HUES6 (cell line): ENCODE data around the gene F12.
"Not testable (repeated sequence)": the region's sequence is repeated elsewhere in the genome, so short reads cannot be mapped to it uniquely, and the experiment has no call there.

Experiments
- H3K27ac ChIP-seq: 2 replicates; pipeline ENCODE4 v1.7.0; 2013; ENCODE audit warnings: low read depth, mild to moderate bottlenecking, low read length, inconsistent platforms
- H3K27me3 ChIP-seq: 2 replicates; pipeline ENCODE4 v1.6.1; 2013; ENCODE audit warnings: low read length; ENCODE audit not compliant: control insufficient read depth, insufficient read depth
- H3K36me3 ChIP-seq: 2 replicates; pipeline ENCODE4 v1.6.1; 2013; ENCODE audit warnings: low read length; ENCODE audit not compliant: control insufficient read depth, insufficient read depth
- H3K4me1 ChIP-seq: 2 replicates; pipeline ENCODE4 v1.6.1; 2013; ENCODE audit warnings: low read length; ENCODE audit not compliant: control insufficient read depth, insufficient read depth
- H3K4me3 ChIP-seq: 2 replicates; pipeline ENCODE4 v1.5.1; 2013; ENCODE audit warnings: low read depth, low read length
- H3K9ac ChIP-seq: one replicate; pipeline ENCODE4 v1.6.1; 2013; ENCODE audit warnings: mild to moderate bottlenecking, low read length
- H3K9me3 ChIP-seq: 2 replicates; pipeline ENCODE4 v1.6.1; 2013; ENCODE audit warnings: low read depth, low read length; ENCODE audit not compliant: control insufficient read depth, insufficient read depth

F12 gene

DNA sequence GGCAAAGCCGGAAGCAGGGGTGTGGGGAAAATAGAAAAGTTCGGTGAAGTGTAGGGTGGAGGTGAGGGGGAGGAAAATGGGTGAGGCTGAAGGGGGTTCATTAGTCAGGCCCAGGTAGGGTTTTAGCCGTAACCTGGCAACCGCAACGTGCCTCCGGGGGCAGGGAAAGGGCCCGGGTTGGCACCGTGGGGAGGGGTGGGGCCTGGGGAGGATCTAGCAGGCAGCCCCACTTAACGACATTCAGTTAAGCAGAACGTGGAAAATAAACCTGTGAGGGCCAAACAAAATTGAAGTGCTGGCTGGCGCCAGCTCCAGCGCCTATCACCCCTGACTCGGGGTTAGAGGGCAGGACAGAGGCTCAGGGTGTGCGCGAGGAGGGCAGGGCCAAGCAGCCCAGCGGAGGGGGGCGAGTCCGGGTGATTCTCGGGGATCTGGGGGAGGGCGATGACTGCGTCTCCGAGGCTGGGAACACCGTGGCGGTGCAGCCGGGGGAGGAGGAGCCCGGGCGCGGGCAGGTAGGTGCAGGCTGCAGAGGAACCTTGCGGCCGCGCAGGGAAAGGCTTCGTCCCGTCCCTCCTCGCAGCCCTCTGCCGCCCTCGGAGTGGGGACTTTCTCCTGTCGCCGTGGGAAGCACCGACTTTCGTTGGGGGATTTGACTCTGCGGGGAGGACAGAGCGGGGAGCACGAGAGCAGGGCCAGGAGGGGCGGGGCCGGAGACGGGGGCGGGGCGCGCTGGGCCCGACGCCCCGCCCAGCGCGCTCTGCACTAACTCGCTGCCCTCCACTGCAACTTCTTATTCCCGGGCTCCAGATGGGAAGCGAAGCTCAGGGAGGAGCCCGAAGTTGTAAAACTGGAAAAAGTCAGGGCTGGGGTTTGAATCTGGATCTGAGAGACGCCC lies 46.5 kb downstream of the F12 start:
- H3K9ac ChIP-seq: peak overlapping the region; percentile 39
- H3K36me3 ChIP-seq: no peaks in the 10 kb centered on the region
- no peak overlapping the region for H3K27ac ChIP-seq
- peaks cover 36% of the 10 kb centered on the region for H3K4me1 ChIP-seq
- peak overlapping the region; percentile 61 for H3K4me3 ChIP-seq
- H3K27me3 ChIP-seq: peaks cover 13% of the 10 kb centered on the region
- H3K9me3 ChIP-seq: no peaks in the 10 kb centered on the region

DNA sequence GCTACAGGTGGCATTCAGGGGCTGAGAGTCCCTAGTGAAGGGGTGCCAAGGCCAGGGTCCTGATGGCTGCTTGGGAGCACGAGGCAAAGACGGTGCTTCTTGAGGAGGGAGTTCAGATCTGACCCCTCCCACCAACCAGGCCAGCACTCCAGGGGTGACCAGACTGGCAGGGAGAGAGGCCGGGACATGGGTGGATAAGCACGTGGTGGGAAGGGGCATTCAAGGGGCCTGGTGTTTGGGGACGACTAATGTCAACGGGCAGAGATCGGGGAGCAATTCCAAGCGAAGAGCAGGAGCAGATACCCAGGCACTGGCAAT lies 47.1 kb downstream of the F12 start:
- H3K9ac ChIP-seq: peak overlapping the region; percentile 12
- H3K27ac ChIP-seq: no peak overlapping the region

GRCh38 chr5:177361418-177362291 lies 47.7 kb downstream of the F12 start:
- Histone ChIP-seq H3K9ac (no peak overlapping the region), H3K36me3 (no peaks in the 10 kb centered on the region), H3K27me3 (peaks cover 7% of the 10 kb centered on the region; the same call in 1 of the 2 replicates), H3K27ac (no peak overlapping the region), H3K4me3 (no peak overlapping the region), H3K9me3 (no peaks in the 10 kb centered on the region), H3K4me1 (peaks cover 30% of the 10 kb centered on the region)

More for the DNA sequence above, 47.1 kb downstream of the F12 start:
- Histone ChIP-seq H3K36me3 (no peaks in the 10 kb centered on the region), H3K4me1 (peaks cover 30% of the 10 kb centered on the region), H3K27me3 (peaks cover 7% of the 10 kb centered on the region; the same call in 1 of the 2 replicates), H3K9me3 (no peaks in the 10 kb centered on the region), H3K4me3 (peak overlapping the region; percentile 61)

DNA sequence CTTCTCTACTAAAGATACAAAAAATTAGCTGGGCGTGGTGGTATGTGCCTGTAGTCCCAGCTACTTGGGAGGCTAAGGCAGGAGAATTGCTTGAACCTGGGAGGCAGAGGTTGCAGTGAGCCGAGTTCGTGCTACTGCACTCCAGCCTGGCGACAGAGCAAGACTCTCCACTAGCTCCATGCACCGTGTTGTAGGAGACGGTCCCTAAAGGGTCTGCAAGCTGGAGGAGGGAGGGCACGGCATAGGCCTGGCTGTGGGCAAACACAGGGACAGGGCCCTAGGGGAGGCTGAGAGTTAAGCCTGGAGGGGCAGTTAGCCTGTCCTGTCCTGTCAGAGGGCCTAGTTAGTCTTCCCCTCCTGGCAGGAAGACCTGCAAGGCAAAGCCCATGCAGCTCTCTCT lies 48.6 kb downstream of the F12 start:
- H3K27me3 ChIP-seq, H3K36me3 ChIP-seq, H3K9me3 ChIP-seq, H3K27ac ChIP-seq, H3K9ac ChIP-seq, H3K4me3 ChIP-seq: not testable (repeated sequence)
- H3K4me1 ChIP-seq: peaks cover 23% of the 10 kb centered on the region

DNA sequence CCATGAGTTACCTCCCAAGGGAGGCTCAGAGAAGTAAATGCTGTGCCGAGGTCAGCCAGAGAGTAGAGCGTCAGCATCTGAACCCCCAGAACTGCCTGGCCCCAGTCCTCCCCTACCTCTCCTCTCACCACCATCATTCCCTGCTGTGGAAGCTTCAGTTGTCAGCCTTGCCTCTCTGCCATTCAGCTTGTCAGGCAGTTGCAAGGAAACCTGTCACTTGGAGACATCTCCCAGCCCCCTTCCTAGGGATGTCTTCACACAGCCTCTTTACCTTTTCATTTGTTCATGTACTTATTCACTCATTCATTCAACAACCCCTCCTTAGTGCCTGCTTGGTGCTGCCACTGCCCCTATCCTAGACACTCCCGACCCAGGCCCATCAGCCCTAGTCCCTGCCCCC lies 49.5 kb downstream of the F12 start:
- Histone ChIP-seq H3K27me3 (peaks cover 12% of the 10 kb centered on the region; the same call in 1 of the 2 replicates), H3K9ac (no peak overlapping the region), H3K4me1 (peaks cover 19% of the 10 kb centered on the region), H3K36me3 (no peaks in the 10 kb centered on the region), H3K27ac (no peak overlapping the region), H3K4me3 (no peak overlapping the region), H3K9me3 (peaks cover 3% of the 10 kb centered on the region; the same call in 1 of the 2 replicates)

GRCh38 chr5:177359451-177359851 lies 49.9 kb downstream of the F12 start:
- H3K27me3 ChIP-seq: peaks cover 16% of the 10 kb centered on the region; the same call in 1 of the 2 replicates
- peaks cover 3% of the 10 kb centered on the region; the same call in 1 of the 2 replicates for H3K9me3 ChIP-seq
- H3K4me3 ChIP-seq: no peak overlapping the region
- H3K4me1 ChIP-seq: peaks cover 18% of the 10 kb centered on the region
- H3K36me3 ChIP-seq: no peaks in the 10 kb centered on the region
- H3K27ac ChIP-seq: no peak overlapping the region
- no peak overlapping the region for H3K9ac ChIP-seq

DNA sequence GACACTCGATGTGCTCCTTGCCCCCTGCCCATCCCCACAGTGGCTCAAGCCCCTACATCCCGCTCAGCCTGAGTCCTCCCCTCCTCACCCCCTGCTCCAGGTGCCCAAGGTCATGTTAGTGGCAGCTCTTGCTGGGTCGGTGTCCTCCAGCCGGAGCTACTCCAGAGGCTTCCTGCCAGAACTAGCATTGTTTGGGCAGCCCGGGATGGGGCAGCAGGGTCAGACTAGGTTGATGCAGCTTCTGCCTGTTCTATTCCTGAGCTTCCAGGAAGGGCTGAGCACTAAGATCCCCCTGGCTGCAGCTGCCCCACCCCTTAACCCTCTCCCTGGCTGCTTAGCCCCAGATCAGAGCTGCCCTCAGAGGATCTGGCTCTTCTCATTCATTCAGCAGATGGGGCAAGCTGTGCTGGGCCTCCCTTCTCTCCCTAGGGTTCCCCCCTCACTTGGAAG lies 51.0 kb downstream of the F12 start:
- Histone ChIP-seq H3K27ac (no peak overlapping the region), H3K4me3 (no peak overlapping the region), H3K36me3 (no peaks in the 10 kb centered on the region), H3K4me1 (peaks cover 11% of the 10 kb centered on the region), H3K9ac (no peak overlapping the region), H3K9me3 (peaks cover 3% of the 10 kb centered on the region; the same call in 1 of the 2 replicates), H3K27me3 (peaks cover 16% of the 10 kb centered on the region; the same call in 1 of the 2 replicates)

DNA sequence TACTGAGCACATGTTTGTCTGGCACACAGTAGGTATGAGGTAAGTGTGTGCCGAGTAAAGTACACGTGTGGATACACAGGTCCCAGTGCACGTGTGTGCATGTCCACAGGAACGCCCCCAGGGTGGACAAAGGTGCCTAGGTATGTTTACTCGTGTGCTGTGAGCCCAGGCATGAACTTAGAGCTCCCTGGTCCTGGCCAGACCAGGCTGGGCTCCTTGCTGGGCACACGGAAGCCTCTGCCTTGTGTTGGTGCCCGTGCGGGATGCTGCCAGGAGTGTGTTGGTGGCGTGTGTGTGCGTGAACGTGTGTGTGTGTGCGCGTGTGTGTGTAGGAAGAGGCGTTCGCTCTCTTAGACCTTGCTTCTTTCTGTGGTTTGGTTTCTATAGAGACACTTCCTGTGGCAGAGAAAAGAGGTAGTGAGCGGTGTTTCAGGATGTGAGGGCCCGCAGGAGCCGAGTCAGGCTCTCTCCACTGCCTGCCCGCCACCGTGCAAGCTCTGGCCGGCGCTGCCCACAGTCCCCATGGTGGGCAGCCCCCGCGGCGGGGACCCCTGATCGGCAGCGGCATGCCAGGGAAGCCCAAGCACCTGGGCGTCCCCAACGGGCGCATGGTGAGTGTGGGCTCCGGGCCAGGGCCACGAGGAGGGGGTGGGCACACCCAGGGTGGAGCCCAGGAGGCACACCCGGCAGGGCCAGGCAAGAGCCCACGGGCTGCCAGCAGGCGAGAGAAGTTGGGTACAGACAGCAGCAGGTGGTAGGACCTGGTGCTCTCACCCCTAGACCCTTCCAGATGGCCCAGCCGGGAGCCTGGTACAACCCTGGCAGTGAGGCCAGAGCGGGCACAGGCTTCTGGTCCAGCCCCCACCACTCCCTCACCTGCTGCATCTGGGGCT lies 51.7 kb downstream of the F12 start, which contains the start of gene RGS14:
Gene RGS14, plus strand, starts transcription at position 466 of the 893 bp plus-strand sequence. Its CDS starts 101 bp downstream, at position 567.
- no peak within 1 kb of the TSS for H3K9ac ChIP-seq
- H3K27ac ChIP-seq: no peak within 1 kb of the TSS
- peaks cover 16% of the 10 kb centered on the region; the same call in 1 of the 2 replicates for H3K27me3 ChIP-seq
- no peak within 1 kb of the TSS for H3K4me3 ChIP-seq
- no peaks in the 10 kb centered on the region for H3K36me3 ChIP-seq
- peaks cover 3% of the 10 kb centered on the region; the same call in 1 of the 2 replicates for H3K9me3 ChIP-seq
- H3K4me1 ChIP-seq: peaks cover 8% of the 10 kb centered on the region

DNA sequence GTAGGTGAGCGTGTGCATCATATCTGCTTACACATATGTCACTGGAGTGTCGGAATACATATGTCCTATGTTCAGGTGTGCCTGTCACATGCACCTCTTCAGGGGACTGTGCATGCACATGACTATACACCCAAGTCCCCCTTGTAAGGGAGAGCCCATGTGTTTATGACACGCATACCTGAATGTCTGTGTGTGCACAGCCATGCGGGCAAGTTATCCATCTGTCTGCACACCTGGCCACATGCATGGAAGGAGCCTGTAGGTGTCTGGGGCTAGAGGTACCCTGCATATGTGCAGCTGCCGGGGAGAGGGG lies 52.3 kb downstream of the F12 start:
- peaks cover 12% of the 10 kb centered on the region; the same call in 1 of the 2 replicates for H3K27me3 ChIP-seq
- H3K9me3 ChIP-seq: peaks cover 3% of the 10 kb centered on the region; the same call in 1 of the 2 replicates
- H3K27ac ChIP-seq: no peak overlapping the region
- H3K36me3 ChIP-seq: no peaks in the 10 kb centered on the region
- H3K4me3 ChIP-seq: no peak overlapping the region
- H3K4me1 ChIP-seq: peaks cover 5% of the 10 kb centered on the region
- H3K9ac ChIP-seq: no peak overlapping the region

- Histone ChIP-seq H3K9ac (no peak overlapping the region), H3K27ac (no peak overlapping the region), H3K36me3 (no peaks in the 10 kb centered on the region), H3K27me3 (peaks cover 9% of the 10 kb centered on the region; the same call in 1 of the 2 replicates), H3K9me3 (peaks cover 3% of the 10 kb centered on the region; the same call in 1 of the 2 replicates), H3K4me3 (no peak overlapping the region), H3K4me1 (peaks cover 3% of the 10 kb centered on the region; the same call in 1 of the 2 replicates)
Observed at GRCh38 chr5:177356746-177357145, 52.6 kb downstream of the F12 start.
